ENCODE results near the gene CLCNKB.

The CLCNKB gene

DNA sequence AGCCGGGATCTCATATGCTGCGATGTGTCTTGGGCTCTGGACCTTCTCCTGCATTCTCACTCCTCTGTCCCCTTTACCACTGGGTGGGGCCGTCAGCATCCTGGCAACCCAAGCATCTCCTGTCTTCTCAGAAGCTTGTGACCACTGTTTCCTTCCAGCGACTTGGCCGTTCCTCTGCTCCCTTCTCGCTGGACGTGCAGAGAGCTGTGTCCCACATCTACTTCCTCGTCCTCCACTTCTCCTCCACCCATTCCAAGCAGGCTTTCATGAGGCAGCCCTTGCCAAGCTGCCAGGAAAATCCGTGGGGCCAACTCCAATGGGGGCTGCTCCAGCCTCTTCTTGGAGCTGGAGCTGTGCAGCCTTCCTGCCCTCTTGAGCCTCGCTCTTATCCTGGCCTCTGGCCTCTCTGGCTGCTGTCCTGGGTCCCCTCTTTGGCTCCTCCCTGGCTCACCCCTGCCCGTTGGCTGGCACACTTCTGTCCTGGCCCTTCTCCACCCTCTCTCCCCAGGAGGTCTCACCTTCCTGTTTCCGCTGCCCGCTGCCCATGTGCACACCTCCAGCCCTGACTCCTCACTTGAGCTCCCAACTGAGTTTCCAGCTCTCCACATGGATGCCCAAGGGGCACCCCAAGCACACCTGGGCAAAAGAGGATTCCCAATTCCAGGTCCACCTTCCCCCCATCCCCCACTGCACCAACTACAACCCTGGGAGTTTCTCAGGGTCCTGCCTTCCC, 21.1 kb downstream of the CLCNKB start:
- no peak for TF ChIP-seq CTCF (IDR thresholded peaks at IDR 0.05)

DNA sequence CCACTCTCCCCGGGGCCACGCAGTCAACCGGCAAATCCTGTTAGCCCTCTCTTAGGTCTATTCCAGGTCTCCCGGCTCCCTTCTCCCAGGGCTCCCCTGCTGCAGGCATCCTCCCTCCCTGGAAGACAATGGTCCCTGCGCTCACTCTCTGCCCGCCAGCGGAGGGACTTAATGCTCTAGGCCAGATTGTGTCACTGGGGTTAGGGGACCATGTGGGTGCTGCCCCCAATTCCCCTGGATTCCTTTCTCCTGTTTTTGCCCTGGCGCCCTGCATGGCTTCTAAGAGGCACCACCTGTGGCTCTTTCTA, 21.6 kb downstream of the CLCNKB start:
- TF ChIP-seq CTCF (IDR thresholded peaks at IDR 0.05), result no peak

- no peak for TF ChIP-seq CTCF (IDR thresholded peaks at IDR 0.05)
Observed at GRCh38 chr1:16066245-16066644, 22.7 kb downstream of the CLCNKB start.

GRCh38 chr1:16067127-16067768, 23.7 kb downstream of the CLCNKB start:
- no peak for TF ChIP-seq CTCF (IDR thresholded peaks at IDR 0.05)

DNA sequence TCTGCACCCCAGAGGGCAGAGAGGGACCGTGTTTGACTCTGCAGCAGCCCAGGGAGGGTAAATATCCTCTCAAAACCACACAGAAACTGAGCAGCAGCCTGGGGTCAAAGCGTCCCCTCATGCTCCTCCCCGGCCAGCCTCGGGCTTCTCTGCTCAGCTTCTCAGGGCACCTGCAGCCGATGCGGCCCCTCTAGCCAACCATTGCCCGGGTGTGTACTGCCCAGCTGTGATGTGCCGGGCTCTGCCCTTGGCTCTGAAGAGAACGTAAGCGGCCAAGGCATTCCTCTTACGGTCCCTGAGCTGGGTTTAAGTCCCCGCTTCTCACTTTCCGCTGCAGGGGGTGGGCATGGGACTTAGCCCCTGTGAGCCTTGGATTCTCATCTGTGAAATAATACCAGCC, 24.4 kb downstream of the CLCNKB start:
- no peak for TF ChIP-seq CTCF (IDR thresholded peaks at IDR 0.05)

DNA sequence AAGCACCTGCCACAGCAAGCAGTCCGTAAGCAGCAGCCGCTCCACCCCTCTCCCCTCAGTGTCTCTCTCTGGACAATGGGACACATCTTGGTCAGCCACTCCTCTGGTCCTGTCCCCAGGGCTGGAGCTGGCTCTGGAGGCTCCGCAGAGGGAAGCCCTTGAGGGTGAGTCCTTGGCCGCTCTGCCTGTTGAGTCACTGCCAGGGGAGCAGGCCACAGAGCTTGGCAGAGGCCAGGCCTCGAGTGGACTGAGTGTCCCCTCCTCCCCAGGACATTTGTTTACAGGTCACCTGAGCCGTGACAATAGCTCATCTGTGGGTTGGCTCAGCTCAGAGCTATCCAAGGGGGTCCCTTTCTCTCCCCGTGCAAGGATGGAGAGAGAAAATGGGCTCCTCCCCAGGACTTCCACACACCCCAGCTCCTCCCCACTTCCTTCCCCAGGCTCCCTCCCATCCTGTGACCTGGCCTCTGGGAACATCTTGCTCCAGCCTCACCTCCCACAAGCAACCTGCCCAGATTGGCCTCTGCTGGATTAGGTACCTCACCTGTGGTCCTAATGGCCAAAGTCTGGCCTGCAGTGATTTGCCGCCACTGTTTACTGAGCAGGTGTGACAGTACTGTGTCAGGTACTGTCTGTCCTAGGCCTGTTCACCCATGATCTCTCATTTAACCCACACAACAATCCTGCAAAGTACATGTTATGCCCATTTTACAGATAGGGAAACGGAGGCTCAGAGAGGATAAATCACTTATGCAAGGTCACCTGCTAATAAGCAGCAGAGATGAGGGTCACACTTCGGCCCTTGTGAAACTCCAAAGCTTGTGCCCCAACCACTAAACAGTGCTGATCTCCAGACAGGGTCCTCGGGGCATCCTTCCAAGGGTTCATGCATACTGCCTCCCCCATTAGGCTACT, 25.0 kb downstream of the CLCNKB start:
- no peak for TF ChIP-seq CTCF (IDR thresholded peaks at IDR 0.05)

DNA sequence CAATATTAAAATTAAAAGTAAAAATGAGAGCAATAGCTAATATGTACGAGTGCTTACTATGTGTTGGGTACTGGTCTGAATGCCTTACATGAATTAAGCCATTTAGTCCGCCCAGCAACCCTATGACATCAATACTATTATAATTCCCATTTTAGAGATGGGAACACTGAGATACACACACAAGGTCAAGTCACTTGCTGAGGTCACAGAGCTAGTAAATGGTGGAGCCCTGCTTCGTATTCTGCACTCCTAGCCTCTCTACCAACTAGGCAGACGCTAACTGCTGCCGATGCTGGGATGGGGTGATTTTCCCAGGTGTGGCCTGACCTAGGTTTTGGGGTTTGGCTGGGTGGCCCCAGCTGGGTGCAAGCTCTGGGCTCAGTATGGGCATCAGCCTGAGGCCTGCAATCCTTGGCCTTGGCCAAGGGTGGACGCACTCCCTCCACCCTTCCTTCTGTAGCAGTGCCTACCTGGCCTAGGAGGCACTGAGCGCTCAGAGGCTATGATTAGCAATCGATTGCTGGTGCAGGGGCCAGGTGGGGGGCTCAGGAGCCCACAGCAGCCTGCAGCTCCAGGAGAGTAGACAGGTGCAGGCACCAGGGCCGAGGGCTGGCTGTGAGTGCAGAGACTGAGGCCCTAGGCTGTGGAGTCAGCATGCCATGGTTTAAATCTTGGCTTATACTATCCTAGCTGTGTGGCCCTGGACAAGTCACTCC, 27.2 kb downstream of the CLCNKB start:
- no peak for TF ChIP-seq CTCF (IDR thresholded peaks at IDR 0.05)

Data from LNCAP (cell line).